Skin epidermis (tissue), 12 donors: ENCODE measurements around the gene GNAZ.
A peak's percentile ranks its signal among the peaks of the same experiment; 100 is the strongest.

Experiments
- H3K27ac ChIP-seq, 21 experiments: fragments of 200-600 bp; sonication (generic) in 11 of 21; one replicate each; pipeline ENCODE4 v1.5.0; 2020; ENCODE audit warnings: mild to moderate bottlenecking in 3 of 21, inconsistent platforms in 2 of 21, moderate library complexity in 2 of 21
- H3K4me3 ChIP-seq, 7 experiments: fragments of 200-600 bp; sonication (generic) in 2 of 7; one replicate each; pipeline ENCODE4 v1.5.0; 2020; ENCODE audit warnings: inconsistent platforms in 2 of 7, mild to moderate bottlenecking in 2 of 7, moderate library complexity in 1 of 7

The GNAZ gene

DNA sequence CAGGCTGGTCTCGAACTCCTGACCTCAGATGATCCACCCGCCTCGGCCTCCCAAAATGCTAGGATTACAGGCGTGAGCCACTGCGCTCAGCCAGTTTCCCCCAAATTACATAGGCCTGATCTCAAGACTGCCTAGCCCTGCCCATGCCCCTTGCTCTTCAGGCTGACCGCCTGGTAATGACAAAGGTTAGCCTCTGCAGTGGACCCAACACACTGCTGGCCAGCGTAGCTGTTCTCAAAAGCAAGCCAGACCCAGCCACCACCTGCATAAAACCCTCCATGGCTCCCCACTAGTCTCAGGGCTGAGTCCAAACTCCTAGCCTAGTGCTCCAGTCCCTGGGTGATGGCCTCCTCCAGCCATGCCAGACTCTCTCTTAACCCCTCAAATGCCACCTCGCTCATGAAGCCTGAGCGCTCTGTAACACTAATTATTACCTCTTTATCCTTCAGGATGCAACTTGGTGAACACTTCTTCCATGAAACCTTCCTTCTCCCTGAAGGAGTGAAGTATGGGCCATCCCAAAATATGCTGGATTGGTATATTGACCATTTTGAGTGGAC, 72.3 kb downstream of the GNAZ start:
- H3K27ac ChIP-seq: peak overlapping the region in 13 of 21 experiments; percentile 14 to 78 (median 59)
- peak overlapping the region in 2 of 7 experiments; percentile 14 to 22 for H3K4me3 ChIP-seq

- H3K27ac ChIP-seq: no peak overlapping the region
- no peak overlapping the region for H3K4me3 ChIP-seq
Observed at GRCh38 chr22:23143119-23143518, 72.8 kb downstream of the GNAZ start.

DNA sequence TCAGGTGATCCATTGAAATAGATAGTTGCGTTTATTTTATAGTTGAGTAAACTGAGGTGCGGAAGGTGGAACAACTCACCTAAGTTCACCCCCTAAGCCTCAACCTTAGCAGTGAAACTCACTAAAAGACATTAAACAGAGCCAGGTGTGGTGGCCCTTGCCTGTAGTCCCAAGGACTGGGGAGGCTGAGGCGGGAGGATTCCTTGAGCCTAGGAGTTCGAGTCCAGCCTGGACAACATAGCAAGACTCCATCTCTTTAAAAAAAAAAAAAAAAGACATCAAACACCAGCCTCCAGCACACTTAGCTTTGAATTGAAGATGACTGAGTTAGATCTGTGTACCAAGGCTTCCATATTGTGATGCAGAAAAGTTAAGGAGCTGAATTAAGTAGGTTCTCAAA, 74.1 kb downstream of the GNAZ start:
- Histone ChIP-seq H3K4me3 (peak overlapping the region in 3 of 7 experiments; percentile 27 to 44 (median 36)), H3K27ac (peak overlapping the region in 7 of 21 experiments; percentile 16 to 71 (median 30))

GRCh38 chr22:23144932-23145877, 74.9 kb downstream of the GNAZ start, which contains the start of gene RAB36:
Gene RAB36 (plus strand): TSS chr22:23145477. CDS start chr22:23146617, 1,140 bp downstream.
- Histone ChIP-seq H3K4me3 (peak within 1 kb of the TSS; percentile 25 to 44 (median 30)), H3K27ac (peak within 1 kb of the TSS in 18 of 21 experiments; percentile 16 to 81 (median 67))

GRCh38 chr22:23145878-23146470, 75.7 kb downstream of the GNAZ start:
- Histone ChIP-seq H3K4me3 (peak overlapping the region; percentile 25 to 44 (median 30)), H3K27ac (peak overlapping the region in 18 of 21 experiments; percentile 16 to 81 (median 58))

GRCh38 chr22:23146478-23147205, 76.3 kb downstream of the GNAZ start:
- no peak overlapping the region for H3K4me3 ChIP-seq
- peak overlapping the region in 3 of 21 experiments; percentile 65 to 78 (median 75) for H3K27ac ChIP-seq

GRCh38 chr22:23147617-23148387, 77.5 kb downstream of the GNAZ start:
- no peak overlapping the region for H3K27ac ChIP-seq
- H3K4me3 ChIP-seq: no peak overlapping the region

DNA sequence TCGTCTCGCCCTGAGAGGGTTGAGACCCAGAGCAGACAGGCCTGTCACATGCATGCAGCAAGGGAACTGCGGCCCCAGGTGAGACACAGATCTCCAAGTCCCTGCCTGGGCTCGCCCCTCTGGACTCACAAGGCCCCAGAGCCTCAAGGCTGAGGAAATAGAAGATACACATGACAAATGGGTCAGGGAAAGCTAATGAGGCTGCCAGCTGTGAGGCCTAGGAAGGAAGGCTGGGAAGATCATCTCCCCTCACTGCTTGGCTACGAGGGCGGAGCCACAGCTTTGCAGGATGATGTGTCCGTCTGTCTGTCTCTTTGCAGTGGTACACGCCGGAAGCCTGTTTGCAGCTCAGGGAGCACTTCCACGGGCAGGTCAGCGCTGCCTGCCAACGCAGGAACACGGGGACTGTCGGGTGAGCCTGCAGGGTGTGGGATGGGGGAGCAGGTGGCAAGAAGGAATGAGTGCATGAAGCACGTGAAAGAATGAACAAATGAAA, 79.5 kb downstream of the GNAZ start:
- Histone ChIP-seq H3K4me3 (no peak overlapping the region), H3K27ac (no peak overlapping the region)

GRCh38 chr22:23150762-23151161, 80.4 kb downstream of the GNAZ start:
- no peak overlapping the region for H3K4me3 ChIP-seq
- H3K27ac ChIP-seq: no peak overlapping the region

DNA sequence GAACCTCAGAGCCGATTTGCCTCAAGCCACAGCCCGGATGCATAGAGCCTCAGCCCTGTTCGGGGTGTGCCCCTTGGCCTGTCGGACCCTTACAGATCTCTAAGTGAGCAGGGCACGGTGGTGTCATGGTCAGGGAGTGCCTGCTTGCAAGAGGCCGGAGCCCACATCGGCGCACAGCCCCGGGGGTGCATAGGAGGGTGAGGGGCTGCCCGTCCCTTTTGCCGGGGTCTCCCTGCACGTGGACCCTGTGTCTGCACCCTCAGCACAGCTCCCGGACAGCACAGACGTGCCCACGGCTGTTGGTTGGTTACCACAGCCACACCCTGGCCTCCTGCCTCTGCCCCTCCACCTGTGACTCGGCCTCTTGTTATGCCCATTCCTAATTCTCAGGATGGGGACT, 81.5 kb downstream of the GNAZ start:
- H3K4me3 ChIP-seq: no peak overlapping the region
- no peak overlapping the region for H3K27ac ChIP-seq

GRCh38 chr22:23152238-23153114, 82.2 kb downstream of the GNAZ start:
- Histone ChIP-seq H3K27ac (peak overlapping the region in 1 of 21 experiments; percentile 36), H3K4me3 (no peak overlapping the region)

- Histone ChIP-seq H3K27ac (no peak overlapping the region), H3K4me3 (no peak overlapping the region)
Observed at GRCh38 chr22:23153994-23154393, 83.7 kb downstream of the GNAZ start.

DNA sequence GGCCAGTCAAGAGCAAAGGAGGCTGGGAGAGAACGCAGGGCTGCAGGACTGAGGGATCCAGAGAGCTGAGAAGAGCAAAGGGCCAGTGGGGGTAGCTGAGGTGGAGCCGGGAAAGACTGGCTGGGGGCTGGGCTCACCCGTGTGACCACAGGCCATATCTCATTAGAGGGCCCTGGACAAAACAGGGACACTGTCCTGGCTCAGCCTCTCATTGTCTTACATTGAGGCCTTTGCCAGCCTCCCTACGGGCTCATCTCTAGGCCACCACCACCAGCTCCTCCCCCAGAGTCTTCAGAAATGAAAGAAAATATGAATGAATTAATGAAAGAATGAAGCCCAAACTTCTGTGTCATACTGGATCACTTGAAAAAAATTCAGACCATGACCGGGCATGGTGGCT, 84.1 kb downstream of the GNAZ start:
- no peak overlapping the region for H3K4me3 ChIP-seq
- H3K27ac ChIP-seq: no peak overlapping the region

DNA sequence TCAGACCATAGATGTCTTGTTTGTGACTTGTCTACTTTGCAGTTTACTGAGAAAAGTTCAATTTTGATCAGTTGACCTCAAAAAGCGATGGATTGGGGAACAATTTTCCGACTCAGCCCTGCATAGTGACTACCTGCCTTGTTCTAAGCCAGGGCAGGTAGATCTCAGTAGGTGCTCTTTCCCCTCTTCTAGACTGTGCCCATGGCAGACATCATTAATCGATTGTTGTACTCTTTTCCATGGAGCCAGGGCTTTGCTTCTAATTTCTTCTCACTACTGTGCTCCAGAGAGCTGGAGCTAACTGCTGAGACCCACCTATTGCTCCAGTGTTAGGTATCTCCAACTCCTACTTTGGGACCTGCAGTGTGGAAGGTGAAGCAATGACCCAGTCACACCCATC, 84.8 kb downstream of the GNAZ start:
- no peak overlapping the region for H3K27ac ChIP-seq
- H3K4me3 ChIP-seq: no peak overlapping the region

DNA sequence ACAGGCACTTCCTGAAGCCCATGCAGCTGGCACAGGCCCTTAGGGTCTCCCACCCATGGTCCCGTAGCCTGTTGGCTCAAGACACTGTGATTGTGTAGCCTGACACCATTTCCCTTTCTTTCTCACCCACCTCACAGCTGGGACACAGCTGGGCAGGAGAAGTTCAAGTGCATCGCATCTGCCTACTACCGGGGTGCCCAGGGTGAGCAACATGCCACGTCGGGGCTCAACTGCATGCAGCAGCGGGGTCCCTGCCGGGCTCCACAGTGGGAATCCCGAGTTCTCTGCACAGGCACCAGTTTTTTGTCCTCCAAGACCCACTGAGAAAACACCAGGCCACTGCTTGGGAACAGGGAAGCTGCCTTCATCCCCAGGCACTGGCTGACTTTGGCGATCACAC, 85.5 kb downstream of the GNAZ start:
- Histone ChIP-seq H3K4me3 (no peak overlapping the region), H3K27ac (no peak overlapping the region)

GRCh38 chr22:23156286-23156685, 86.0 kb downstream of the GNAZ start:
- Histone ChIP-seq H3K27ac (no peak overlapping the region), H3K4me3 (no peak overlapping the region)

DNA sequence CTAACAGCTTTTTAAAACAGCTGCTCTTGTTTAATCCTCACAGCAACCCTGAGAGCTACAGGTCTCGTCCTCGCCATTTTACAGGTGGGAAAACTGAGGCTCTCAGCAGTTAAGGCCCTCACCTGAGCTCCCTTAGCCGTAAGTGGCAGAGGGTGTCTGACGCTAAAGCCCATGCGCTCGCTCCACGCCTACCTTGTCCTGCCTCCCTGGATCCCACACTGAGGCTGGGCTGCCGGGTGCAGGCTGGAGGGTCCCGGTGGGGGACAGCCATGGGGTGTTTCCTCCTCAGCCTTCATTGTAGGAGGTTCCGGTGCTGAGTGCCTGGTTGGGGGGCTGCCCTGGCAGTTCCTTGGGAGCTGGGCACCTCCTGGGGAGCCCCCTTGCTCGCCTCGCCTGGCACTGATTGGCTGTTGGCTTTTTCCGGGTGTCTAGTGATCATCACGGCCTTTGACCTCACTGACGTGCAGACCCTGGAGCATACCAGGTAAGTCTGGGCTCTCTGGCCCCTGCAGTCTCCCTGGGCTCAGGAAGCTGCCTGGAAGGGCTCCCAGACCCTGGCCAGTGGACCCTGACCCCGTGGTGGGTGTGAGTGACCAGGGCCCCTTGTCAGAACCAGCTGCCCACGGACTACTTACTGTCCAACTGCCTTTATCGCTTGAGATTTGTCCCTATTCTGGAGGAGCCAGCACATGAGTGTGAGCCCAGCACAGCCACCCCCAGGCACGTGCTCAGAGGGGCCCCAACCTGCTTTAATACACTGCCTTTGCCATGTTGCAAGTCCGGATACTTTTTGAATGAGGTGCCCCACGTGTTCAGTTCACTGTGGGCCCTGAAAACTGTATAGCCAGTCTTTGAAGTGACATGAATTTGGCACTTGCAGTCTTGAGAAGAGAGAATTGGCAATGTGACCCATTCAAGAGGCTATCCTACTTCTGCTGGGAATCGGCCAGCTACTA, 87.5 kb downstream of the GNAZ start:
- no peak overlapping the region for H3K27ac ChIP-seq
- no peak overlapping the region for H3K4me3 ChIP-seq
